Putamen (tissue), 1 donor: Measurements from ENCODE around the gene RPTOR.
A peak's percentile ranks its signal among the peaks of the same experiment; 100 is the strongest.

Experiments used
- DNase-seq: peaks from one replicate; pipeline ENCODE4 v3.0.0-alpha.2; 2016; ENCODE audit warnings: low spot score

RPTOR gene

GRCh38 chr17:80948019-80948975, 403.7 kb downstream of the RPTOR start:
- DNase-seq: no peak

GRCh38 chr17:80948976-80949450, 404.4 kb downstream of the RPTOR start:
- no peak for DNase-seq

- no peak for DNase-seq
Observed at GRCh38 chr17:80949451-80950421, 405.1 kb downstream of the RPTOR start.

GRCh38 chr17:80950466-80951120, 406.0 kb downstream of the RPTOR start:
- no peak for DNase-seq

- DNase-seq: no peak
Observed at GRCh38 chr17:80951121-80952090, 406.8 kb downstream of the RPTOR start.

GRCh38 chr17:80952291-80952690, 407.7 kb downstream of the RPTOR start:
- no peak for DNase-seq

- DNase-seq: no peak
Observed at GRCh38 chr17:80953471-80954315, 409.1 kb downstream of the RPTOR start.

GRCh38 chr17:80955078-80955477, 410.4 kb downstream of the RPTOR start:
- DNase-seq: no peak

GRCh38 chr17:80955671-80956280, 411.1 kb downstream of the RPTOR start:
- no peak for DNase-seq

- DNase-seq: no peak
Observed at GRCh38 chr17:80956321-80957190, 411.9 kb downstream of the RPTOR start.

- no peak for DNase-seq
Observed at GRCh38 chr17:80957461-80957941, 412.9 kb downstream of the RPTOR start.

GRCh38 chr17:80959330-80960036, 414.8 kb downstream of the RPTOR start:
- DNase-seq: peak; percentile 48

GRCh38 chr17:80960037-80960796, 415.6 kb downstream of the RPTOR start:
- no peak for DNase-seq

- DNase-seq: no peak
Observed at GRCh38 chr17:80960797-80961452, 416.3 kb downstream of the RPTOR start.

GRCh38 chr17:80961541-80962330, 417.1 kb downstream of the RPTOR start:
- DNase-seq: no peak
